ENCODE measurements around the gene DNMT3B. TPM values are rescaled to one million over a fixed set of nuclear protein-coding genes. Genes with fewer than 3 reads are reported as not detected.

The DNMT3B gene
- total RNA-seq, 6 donors from 2014 or later: 0.76 to 2.1 (median 1.7) TPM; not detected in 1

GRCh38 chr20:32784369-32785080, 22.3 kb downstream of the DNMT3B start:
- Histone ChIP-seq H3K27ac (no peak overlapping the region), H3K27me3 (no peaks in the 10 kb centered on the region), H3K4me1 (no peaks in the 10 kb centered on the region), H3K4me3 (no peak overlapping the region), H3K9me3 (no peaks in the 10 kb centered on the region), H3K36me3 (peaks cover 0 to 10% (median 0%) of the 10 kb centered on the region in 4 donors)
- WGBS, 2 donors: 88 to 90% methylated on average over 10 to 13 of the region's 13 CpGs
- DNase-seq (no peak), ATAC-seq (ENCODE audit: low FRiP score in 2 of 2) (no peak)
- TF ChIP-seq POLR2A (IDR thresholded peaks at IDR 0.05) (no peak), EP300 (IDR thresholded peaks at IDR 0.05) (no peak), CTCF (IDR thresholded peaks at IDR 0.05) (no peak), POLR2AphosphoS5 (IDR thresholded peaks at IDR 0.05) (no peak)

GRCh38 chr20:32786059-32786760, 24.0 kb downstream of the DNMT3B start:
- H3K9me3 ChIP-seq: no peaks in the 10 kb centered on the region
- no peak for ATAC-seq (ENCODE audit: low FRiP score in 2 of 2)
- peak in 1 of 2 donors; percentile 54 for DNase-seq
- peaks cover 0 to 10% (median 0%) of the 10 kb centered on the region in 4 donors for H3K36me3 ChIP-seq
- no peak overlapping the region for H3K27ac ChIP-seq
- no peaks in the 10 kb centered on the region for H3K27me3 ChIP-seq
- no peak for TF ChIP-seq EP300 (IDR thresholded peaks at IDR 0.05)
- TF ChIP-seq POLR2A (IDR thresholded peaks at IDR 0.05): no peak
- no peak for TF ChIP-seq POLR2AphosphoS5 (IDR thresholded peaks at IDR 0.05)
- WGBS, 2 donors: 96% methylated on average over 16 of the region's 16 CpGs
- H3K4me3 ChIP-seq: no peak overlapping the region
- H3K4me1 ChIP-seq: no peaks in the 10 kb centered on the region

GRCh38 chr20:32787168-32787567, 25.0 kb downstream of the DNMT3B start:
- Histone ChIP-seq H3K36me3 (peaks cover 0 to 10% (median 0%) of the 10 kb centered on the region in 4 donors), H3K27ac (no peak overlapping the region), H3K4me3 (no peak overlapping the region), H3K4me1 (no peaks in the 10 kb centered on the region), H3K9me3 (no peaks in the 10 kb centered on the region), H3K27me3 (no peaks in the 10 kb centered on the region)
- DNase-seq (peak in 1 of 2 donors; percentile 50), ATAC-seq (ENCODE audit: low FRiP score in 2 of 2) (no peak)
- no peak for TF ChIP-seq CTCF (IDR thresholded peaks at IDR 0.05)
- no peak for TF ChIP-seq POLR2A (IDR thresholded peaks at IDR 0.05)
- TF ChIP-seq POLR2AphosphoS5 (IDR thresholded peaks at IDR 0.05): no peak
- TF ChIP-seq EP300 (IDR thresholded peaks at IDR 0.05): no peak
- WGBS, 2 donors: 88 to 96% methylated on average over 13 to 16 of the region's 16 CpGs

- Histone ChIP-seq H3K27me3 (no peaks in the 10 kb centered on the region), H3K4me3 (no peak overlapping the region), H3K9me3 (no peaks in the 10 kb centered on the region), H3K36me3 (peaks cover 0 to 10% (median 0%) of the 10 kb centered on the region in 4 donors), H3K27ac (no peak overlapping the region), H3K4me1 (no peaks in the 10 kb centered on the region)
- TF ChIP-seq POLR2AphosphoS5 (IDR thresholded peaks at IDR 0.05): no peak
- TF ChIP-seq POLR2A (IDR thresholded peaks at IDR 0.05): no peak
- TF ChIP-seq CTCF (IDR thresholded peaks at IDR 0.05): peak; percentile 90 to 99 (median 94)
- no peak for TF ChIP-seq EP300 (IDR thresholded peaks at IDR 0.05)
- DNase-seq (peak in 1 of 2 donors; percentile 70), ATAC-seq (ENCODE audit: low FRiP score in 2 of 2) (peak; percentile 72 to 93)
- 65 to 67% methylated on average over 6 of the region's 6 CpGs for WGBS, 2 donors
Measured at GRCh38 chr20:32789896-32790750, 27.9 kb downstream of the DNMT3B start.

- ATAC-seq (ENCODE audit: low FRiP score in 2 of 2): no peak
- H3K27ac ChIP-seq: no peak overlapping the region
- H3K4me1 ChIP-seq: no peaks in the 10 kb centered on the region
- TF ChIP-seq POLR2AphosphoS5 (IDR thresholded peaks at IDR 0.05): no peak
- no peak for TF ChIP-seq EP300 (IDR thresholded peaks at IDR 0.05)
- no peak for TF ChIP-seq POLR2A (IDR thresholded peaks at IDR 0.05)
- no peak for TF ChIP-seq CTCF (IDR thresholded peaks at IDR 0.05)
- WGBS, 2 donors: 92 to 93% methylated on average over 3 of the region's 3 CpGs
- DNase-seq: no peak
- no peaks in the 10 kb centered on the region for H3K9me3 ChIP-seq
- peaks cover 0 to 14% (median 0%) of the 10 kb centered on the region in 4 donors for H3K36me3 ChIP-seq
- no peaks in the 10 kb centered on the region for H3K27me3 ChIP-seq
- no peak overlapping the region for H3K4me3 ChIP-seq
Measured at GRCh38 chr20:32790751-32791057, 28.5 kb downstream of the DNMT3B start.
